IPS-15b (cell line): ENCODE measurements around the gene MYH3.

Source experiments
- H3K27me3 ChIP-seq: one replicate; pipeline ENCODE4 v1.6.1; 2013; ENCODE audit warnings: low read length; ENCODE audit not compliant: control insufficient read depth, insufficient read depth
- H3K36me3 ChIP-seq: one replicate; pipeline ENCODE4 v1.6.1; 2013; ENCODE audit warnings: low read length; ENCODE audit not compliant: control insufficient read depth, insufficient read depth
- H3K4me1 ChIP-seq: one replicate; pipeline ENCODE4 v1.6.1; 2013; ENCODE audit warnings: mild to moderate bottlenecking, low read length; ENCODE audit not compliant: control insufficient read depth, insufficient read depth
- H3K4me3 ChIP-seq: one replicate; pipeline ENCODE4 v1.5.1; 2013; ENCODE audit warnings: low read depth, low read length
- H3K9ac ChIP-seq: one replicate; pipeline ENCODE4 v1.6.1; 2013; ENCODE audit warnings: low read depth, mild to moderate bottlenecking, low read length
- H3K9me3 ChIP-seq: one replicate; pipeline ENCODE4 v1.6.1; 2013; ENCODE audit warnings: mild to moderate bottlenecking, low read length; ENCODE audit not compliant: control insufficient read depth, insufficient read depth

MYH3 gene

GRCh38 chr17:10648381-10648780, 8.7 kb downstream of the MYH3 start:
- no peaks in the 10 kb centered on the region for H3K36me3 ChIP-seq
- H3K4me3 ChIP-seq: no peak overlapping the region
- H3K9ac ChIP-seq: no peak overlapping the region

DNA sequence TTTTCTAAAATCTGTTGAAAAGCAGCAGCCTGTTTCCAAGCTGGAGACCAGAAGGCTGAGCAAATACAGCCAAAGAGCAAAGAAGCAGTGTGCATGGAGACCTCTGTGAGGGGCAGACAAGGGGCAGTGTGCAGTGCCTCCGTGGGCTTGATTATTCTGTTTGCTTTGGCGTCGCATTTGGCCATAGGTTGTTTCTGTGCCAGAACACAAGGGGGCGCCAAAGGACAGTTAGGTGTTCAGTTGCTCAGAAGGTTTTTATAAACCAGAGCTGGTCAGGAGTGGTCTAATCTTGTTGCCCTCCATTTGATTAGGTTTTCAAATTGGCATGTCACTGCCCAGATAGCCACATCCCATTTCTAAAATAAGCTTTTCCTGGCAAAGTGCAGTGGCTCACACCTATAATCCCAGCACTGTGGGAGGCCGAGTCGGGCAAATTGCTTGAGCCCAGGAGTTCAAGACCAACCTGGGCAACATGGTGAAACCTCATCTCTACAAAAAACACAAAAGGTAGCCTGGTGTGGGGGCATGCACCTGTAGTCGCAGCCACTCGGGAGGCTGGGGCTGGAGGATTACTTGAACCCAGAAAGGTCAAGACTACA, 10.6 kb downstream of the MYH3 start:
- no peaks in the 10 kb centered on the region for H3K27me3 ChIP-seq
- H3K36me3 ChIP-seq: no peaks in the 10 kb centered on the region
- no peak overlapping the region for H3K9ac ChIP-seq
- H3K4me3 ChIP-seq: no peak overlapping the region
- H3K4me1 ChIP-seq: no peaks in the 10 kb centered on the region
- H3K9me3 ChIP-seq: no peaks in the 10 kb centered on the region

More at GRCh38 chr17:10648381-10648780, 8.7 kb downstream of the MYH3 start:
- Histone ChIP-seq H3K9me3 (no peaks in the 10 kb centered on the region), H3K27me3 (no peaks in the 10 kb centered on the region), H3K4me1 (no peaks in the 10 kb centered on the region)

DNA sequence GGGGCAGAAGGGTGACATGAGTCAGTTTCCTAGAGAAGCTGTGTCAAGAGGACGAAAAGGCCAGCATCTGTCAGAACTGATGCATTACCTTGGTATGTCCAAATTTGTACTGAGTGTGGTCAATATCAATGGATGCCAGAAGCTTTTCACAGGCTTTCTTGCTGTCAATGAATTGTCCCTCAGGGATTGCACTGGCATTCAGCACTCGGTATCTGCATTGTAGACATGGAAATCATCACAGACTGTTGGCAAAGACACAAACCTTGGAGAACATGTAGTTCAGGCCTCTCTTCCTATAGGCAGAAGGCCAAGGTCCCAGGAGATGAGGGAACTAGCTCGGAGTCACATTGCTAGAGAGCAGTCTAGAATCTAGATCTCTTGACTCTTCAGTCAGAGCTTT, 16.6 kb downstream of the MYH3 start:
- H3K27me3 ChIP-seq: no peaks in the 10 kb centered on the region
- no peaks in the 10 kb centered on the region for H3K4me1 ChIP-seq
- no peak overlapping the region for H3K9ac ChIP-seq
- H3K4me3 ChIP-seq: no peak overlapping the region
- H3K9me3 ChIP-seq: no peaks in the 10 kb centered on the region
- H3K36me3 ChIP-seq: peaks cover 3% of the 10 kb centered on the region

GRCh38 chr17:10638151-10638550, 19.0 kb downstream of the MYH3 start:
- no peaks in the 10 kb centered on the region for H3K4me1 ChIP-seq
- H3K9me3 ChIP-seq: no peaks in the 10 kb centered on the region
- H3K27me3 ChIP-seq: no peaks in the 10 kb centered on the region
- no peak overlapping the region for H3K9ac ChIP-seq
- H3K4me3 ChIP-seq: no peak overlapping the region
- H3K36me3 ChIP-seq: peaks cover 3% of the 10 kb centered on the region

GRCh38 chr17:10635290-10635689, 21.8 kb downstream of the MYH3 start:
- peaks cover 3% of the 10 kb centered on the region for H3K36me3 ChIP-seq
- no peaks in the 10 kb centered on the region for H3K4me1 ChIP-seq

DNA sequence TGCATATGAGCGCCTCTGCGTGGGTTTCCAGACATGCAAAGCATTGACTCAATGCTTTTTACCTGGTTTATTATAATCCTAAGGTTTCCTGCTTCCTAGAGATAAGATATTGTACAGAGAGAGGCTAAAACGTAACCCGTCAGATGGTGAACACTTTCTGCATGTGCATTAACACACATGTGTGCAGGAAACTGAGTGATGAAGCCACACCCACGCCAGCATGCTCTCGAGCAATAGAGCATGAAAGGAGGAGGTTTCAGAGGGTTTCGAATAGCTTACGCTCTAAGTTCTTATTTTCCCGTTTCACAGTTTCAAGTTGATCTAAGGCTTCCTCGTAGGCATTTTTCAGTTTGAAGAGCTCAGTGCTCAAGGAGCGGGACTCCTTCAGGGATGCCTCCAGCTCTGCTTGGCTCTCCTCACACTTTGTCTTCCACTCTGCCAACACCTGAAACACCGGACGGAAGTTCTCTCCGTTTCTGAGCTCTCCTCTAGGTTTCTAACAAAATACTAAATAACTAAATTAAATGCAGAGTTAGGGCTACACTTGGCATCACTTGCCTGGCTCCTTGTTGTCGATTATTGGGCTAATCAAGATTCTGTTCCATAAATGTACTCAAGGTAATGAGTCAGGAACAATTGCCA, 23.2 kb downstream of the MYH3 start:
- Histone ChIP-seq H3K9ac (no peak overlapping the region), H3K4me1 (no peaks in the 10 kb centered on the region), H3K9me3 (no peaks in the 10 kb centered on the region), H3K4me3 (no peak overlapping the region), H3K27me3 (no peaks in the 10 kb centered on the region), H3K36me3 (peaks cover 3% of the 10 kb centered on the region)

More at GRCh38 chr17:10635290-10635689, 21.8 kb downstream of the MYH3 start:
- Histone ChIP-seq H3K9me3 (no peaks in the 10 kb centered on the region), H3K4me3 (no peak overlapping the region), H3K9ac (no peak overlapping the region), H3K27me3 (no peaks in the 10 kb centered on the region)

- Histone ChIP-seq H3K9ac (no peak overlapping the region), H3K27me3 (no peaks in the 10 kb centered on the region), H3K9me3 (no peaks in the 10 kb centered on the region), H3K36me3 (no peaks in the 10 kb centered on the region), H3K4me3 (no peak overlapping the region), H3K4me1 (no peaks in the 10 kb centered on the region)
Measured at GRCh38 chr17:10631701-10632100, 25.4 kb downstream of the MYH3 start.

DNA sequence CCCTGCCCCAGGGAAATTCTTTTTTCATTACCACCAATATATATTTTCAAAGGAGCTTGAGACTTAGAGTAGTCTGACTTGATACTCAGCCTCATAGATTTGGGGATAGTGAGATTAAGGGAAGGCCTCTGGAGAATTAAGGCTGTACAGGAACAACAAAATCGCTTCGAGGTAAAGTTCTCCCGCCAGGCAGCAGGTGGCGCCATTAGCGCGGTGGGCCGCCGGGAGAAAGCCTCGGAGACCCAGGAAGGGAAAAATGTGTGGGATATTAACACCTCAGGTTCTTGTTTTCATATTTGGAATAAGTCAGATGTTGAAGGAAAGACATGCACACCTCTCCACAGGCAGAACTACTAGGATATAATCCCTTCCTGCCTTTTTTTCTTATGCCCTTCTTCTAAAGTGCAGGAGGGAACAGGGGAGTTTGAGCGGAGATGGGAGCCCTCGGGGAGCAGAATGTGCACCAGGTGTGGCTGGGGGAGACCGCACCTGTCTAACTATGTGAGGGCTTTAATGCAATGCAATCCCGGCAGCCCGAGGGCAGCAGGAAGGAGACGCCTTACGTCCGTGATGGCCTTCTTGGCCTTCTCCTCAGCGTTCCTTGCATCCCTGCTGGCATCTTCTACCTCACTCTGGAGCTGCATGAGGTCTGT, 25.9 kb downstream of the MYH3 start:
- Histone ChIP-seq H3K4me1 (no peaks in the 10 kb centered on the region), H3K9ac (no peak overlapping the region), H3K9me3 (no peaks in the 10 kb centered on the region), H3K27me3 (no peaks in the 10 kb centered on the region), H3K4me3 (no peak overlapping the region), H3K36me3 (no peaks in the 10 kb centered on the region)

GRCh38 chr17:10629706-10630105, 27.4 kb downstream of the MYH3 start:
- Histone ChIP-seq H3K9me3 (no peaks in the 10 kb centered on the region), H3K36me3 (no peaks in the 10 kb centered on the region), H3K4me3 (no peak overlapping the region), H3K9ac (no peak overlapping the region), H3K27me3 (no peaks in the 10 kb centered on the region), H3K4me1 (no peaks in the 10 kb centered on the region)

- Histone ChIP-seq H3K4me3 (no peak overlapping the region), H3K4me1 (no peaks in the 10 kb centered on the region), H3K27me3 (no peaks in the 10 kb centered on the region), H3K9me3 (no peaks in the 10 kb centered on the region), H3K36me3 (no peaks in the 10 kb centered on the region), H3K9ac (no peak overlapping the region)
Measured at GRCh38 chr17:10628756-10629155, 28.4 kb downstream of the MYH3 start.

DNA sequence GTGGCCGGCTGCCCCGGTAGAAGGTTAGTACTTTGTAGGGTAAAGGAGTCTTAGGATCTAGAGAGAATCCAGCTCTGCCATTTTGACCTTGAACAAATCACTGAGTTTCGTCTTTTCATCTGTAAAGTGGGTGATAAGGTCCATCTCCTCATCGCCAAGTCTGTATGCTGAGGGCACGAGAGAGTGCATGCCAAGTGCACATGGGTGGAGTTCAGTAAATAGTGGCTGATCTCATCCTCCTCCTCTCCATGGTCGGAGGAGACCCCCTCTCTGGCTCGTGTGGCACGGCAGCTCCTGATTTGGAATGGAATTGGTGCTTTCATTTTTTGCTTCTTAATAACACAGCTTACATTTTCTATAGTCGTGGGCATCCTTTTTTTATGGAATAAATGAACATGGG, 30.7 kb downstream of the MYH3 start:
- Histone ChIP-seq H3K9ac (no peak overlapping the region), H3K27me3 (no peaks in the 10 kb centered on the region), H3K4me3 (no peak overlapping the region), H3K9me3 (no peaks in the 10 kb centered on the region), H3K36me3 (no peaks in the 10 kb centered on the region), H3K4me1 (no peaks in the 10 kb centered on the region)

- H3K9ac ChIP-seq: no peak overlapping the region
- no peaks in the 10 kb centered on the region for H3K36me3 ChIP-seq
- no peaks in the 10 kb centered on the region for H3K9me3 ChIP-seq
- no peak overlapping the region for H3K4me3 ChIP-seq
- no peaks in the 10 kb centered on the region for H3K4me1 ChIP-seq
- H3K27me3 ChIP-seq: no peaks in the 10 kb centered on the region
Measured at GRCh38 chr17:10624969-10625368, 32.1 kb downstream of the MYH3 start.
